ENCODE measurements around the gene PCNX1.

DNA sequence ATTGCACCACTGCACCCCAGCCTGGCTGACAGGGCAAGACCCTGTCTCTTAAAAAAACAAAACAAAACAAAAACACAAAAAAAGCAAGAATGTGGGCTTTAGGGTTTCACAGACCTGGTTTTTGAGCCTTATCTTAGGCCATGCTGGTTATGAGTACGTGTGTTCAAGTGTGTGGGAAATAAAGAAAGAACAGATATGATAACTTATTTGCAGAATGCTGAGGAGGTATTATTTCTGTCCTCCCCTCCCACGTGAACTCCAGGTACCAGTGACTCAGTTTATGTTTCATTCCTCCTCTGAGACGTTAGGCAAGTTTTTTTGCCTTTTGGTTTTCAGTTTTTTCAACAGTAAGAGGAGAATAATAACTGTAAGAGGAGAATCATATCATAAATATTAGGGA lies 49.3 kb downstream of the PCNX1 start:
- TF ChIP-seq, protein P1, sequence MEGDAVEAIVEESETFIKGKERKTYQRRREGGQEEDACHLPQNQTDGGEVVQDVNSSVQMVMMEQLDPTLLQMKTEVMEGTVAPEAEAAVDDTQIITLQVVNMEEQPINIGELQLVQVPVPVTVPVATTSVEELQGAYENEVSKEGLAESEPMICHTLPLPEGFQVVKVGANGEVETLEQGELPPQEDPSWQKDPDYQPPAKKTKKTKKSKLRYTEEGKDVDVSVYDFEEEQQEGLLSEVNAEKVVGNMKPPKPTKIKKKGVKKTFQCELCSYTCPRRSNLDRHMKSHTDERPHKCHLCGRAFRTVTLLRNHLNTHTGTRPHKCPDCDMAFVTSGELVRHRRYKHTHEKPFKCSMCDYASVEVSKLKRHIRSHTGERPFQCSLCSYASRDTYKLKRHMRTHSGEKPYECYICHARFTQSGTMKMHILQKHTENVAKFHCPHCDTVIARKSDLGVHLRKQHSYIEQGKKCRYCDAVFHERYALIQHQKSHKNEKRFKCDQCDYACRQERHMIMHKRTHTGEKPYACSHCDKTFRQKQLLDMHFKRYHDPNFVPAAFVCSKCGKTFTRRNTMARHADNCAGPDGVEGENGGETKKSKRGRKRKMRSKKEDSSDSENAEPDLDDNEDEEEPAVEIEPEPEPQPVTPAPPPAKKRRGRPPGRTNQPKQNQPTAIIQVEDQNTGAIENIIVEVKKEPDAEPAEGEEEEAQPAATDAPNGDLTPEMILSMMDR (IDR thresholded peaks at IDR 0.05; ENCODE audit: insufficient read depth, low read length, poor library complexity, severe bottlenecking) = no peak
- no peak for TF ChIP-seq EZH2phosphoT487 (conservative IDR thresholded peaks at IDR 0.05; ENCODE audit: low read length)

Data from SU-DHL-6 (cell line).